ENCODE results near the gene SPSB1.

- no peak for TF ChIP-seq POLR2AphosphoS5 (IDR thresholded peaks at IDR 0.05; ENCODE audit: low read depth, low read length)
- TF ChIP-seq, protein P1, sequence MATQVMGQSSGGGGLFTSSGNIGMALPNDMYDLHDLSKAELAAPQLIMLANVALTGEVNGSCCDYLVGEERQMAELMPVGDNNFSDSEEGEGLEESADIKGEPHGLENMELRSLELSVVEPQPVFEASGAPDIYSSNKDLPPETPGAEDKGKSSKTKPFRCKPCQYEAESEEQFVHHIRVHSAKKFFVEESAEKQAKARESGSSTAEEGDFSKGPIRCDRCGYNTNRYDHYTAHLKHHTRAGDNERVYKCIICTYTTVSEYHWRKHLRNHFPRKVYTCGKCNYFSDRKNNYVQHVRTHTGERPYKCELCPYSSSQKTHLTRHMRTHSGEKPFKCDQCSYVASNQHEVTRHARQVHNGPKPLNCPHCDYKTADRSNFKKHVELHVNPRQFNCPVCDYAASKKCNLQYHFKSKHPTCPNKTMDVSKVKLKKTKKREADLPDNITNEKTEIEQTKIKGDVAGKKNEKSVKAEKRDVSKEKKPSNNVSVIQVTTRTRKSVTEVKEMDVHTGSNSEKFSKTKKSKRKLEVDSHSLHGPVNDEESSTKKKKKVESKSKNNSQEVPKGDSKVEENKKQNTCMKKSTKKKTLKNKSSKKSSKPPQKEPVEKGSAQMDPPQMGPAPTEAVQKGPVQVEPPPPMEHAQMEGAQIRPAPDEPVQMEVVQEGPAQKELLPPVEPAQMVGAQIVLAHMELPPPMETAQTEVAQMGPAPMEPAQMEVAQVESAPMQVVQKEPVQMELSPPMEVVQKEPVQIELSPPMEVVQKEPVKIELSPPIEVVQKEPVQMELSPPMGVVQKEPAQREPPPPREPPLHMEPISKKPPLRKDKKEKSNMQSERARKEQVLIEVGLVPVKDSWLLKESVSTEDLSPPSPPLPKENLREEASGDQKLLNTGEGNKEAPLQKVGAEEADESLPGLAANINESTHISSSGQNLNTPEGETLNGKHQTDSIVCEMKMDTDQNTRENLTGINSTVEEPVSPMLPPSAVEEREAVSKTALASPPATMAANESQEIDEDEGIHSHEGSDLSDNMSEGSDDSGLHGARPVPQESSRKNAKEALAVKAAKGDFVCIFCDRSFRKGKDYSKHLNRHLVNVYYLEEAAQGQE (IDR thresholded peaks at IDR 0.05; ENCODE audit: insufficient read depth in 1 of 2, low read depth in 2 of 2, low read length in 2 of 2), result no peak
- TF ChIP-seq SIN3A (IDR thresholded peaks at IDR 0.05; ENCODE audit: borderline replicate concordance, insufficient read depth, low read length), result no peak
- TF ChIP-seq TAF1 (IDR thresholded peaks at IDR 0.05; ENCODE audit: borderline replicate concordance, insufficient read depth, low read length), result no peak
- no peak for TF ChIP-seq FOXP2 (optimal IDR thresholded peaks at IDR 0.05; ENCODE audit: borderline replicate concordance, extremely low read depth, extremely low read length, insufficient read depth)
Measured at GRCh38 chr1:9347095-9347850, 54.6 kb downstream of the SPSB1 start.
